Central memory CD8-positive, alpha-beta T cell (primary cell): ENCODE results near the gene ADARB2.

Experiments used
- ATAC-seq: fragments of 150-1000 bp; cut with Tn5 transposase; replicated peaks from 2 replicates; pipeline ENCODE4 v1.10.0; 2022; ENCODE audit warnings: mild to moderate bottlenecking, moderate FRiP score, moderate number of reproducible peaks; ENCODE audit not compliant: poor library complexity, severe bottlenecking; ENCODE audit errors: extremely low read depth
- DNase-seq, 2 donors: peaks; one replicate each; pipeline ENCODE4 v3.0.0; 2021; ENCODE audit warnings: low spot score in 2 of 2
- H3K27ac Mint-ChIP-seq: one replicate; pipeline ENCODE4 v1.8.0; 2022; ENCODE audit warnings: low read depth, mild to moderate bottlenecking, moderate library complexity, mixed read lengths
- H3K27me3 Mint-ChIP-seq: one replicate; pipeline ENCODE4 v1.8.0; 2022; ENCODE audit warnings: mixed read lengths
- H3K36me3 Mint-ChIP-seq: one replicate; pipeline ENCODE4 v1.8.0; 2022; ENCODE audit warnings: mild to moderate bottlenecking, moderate library complexity, mixed read lengths; ENCODE audit not compliant: insufficient read depth
- H3K4me1 Mint-ChIP-seq: one replicate; pipeline ENCODE4 v1.8.0; 2022; ENCODE audit warnings: mixed read lengths
- H3K4me3 Mint-ChIP-seq: one replicate; pipeline ENCODE4 v1.8.0; 2022; ENCODE audit warnings: mild to moderate bottlenecking, moderate library complexity, mixed read lengths
- H3K9me3 Mint-ChIP-seq: one replicate; pipeline ENCODE4 v1.8.0; 2022; ENCODE audit warnings: mixed read lengths

The ADARB2 gene

GRCh38 chr10:1300218-1300617 is 437.1 kb downstream of the ADARB2 start:
- Mint-ChIP-seq H3K36me3 (no peaks in the 10 kb centered on the region), H3K9me3 (no peaks in the 10 kb centered on the region), H3K4me3 (no peak overlapping the region), H3K27ac (no peak overlapping the region), H3K27me3 (peaks cover 49% of the 10 kb centered on the region), H3K4me1 (no peaks in the 10 kb centered on the region)
- ATAC-seq, result no peak
- DNase-seq, result no peak

- H3K36me3 Mint-ChIP-seq, result no peaks in the 10 kb centered on the region
- no peaks in the 10 kb centered on the region for H3K9me3 Mint-ChIP-seq
- DNase-seq, result no peak
- no peak overlapping the region for H3K4me3 Mint-ChIP-seq
- peaks cover 56% of the 10 kb centered on the region for H3K27me3 Mint-ChIP-seq
- H3K4me1 Mint-ChIP-seq, result no peaks in the 10 kb centered on the region
- ATAC-seq, result no peak
- H3K27ac Mint-ChIP-seq, result no peak overlapping the region
Observed at GRCh38 chr10:1299041-1299726, 438.1 kb downstream of the ADARB2 start.

- Mint-ChIP-seq H3K9me3 (no peaks in the 10 kb centered on the region), H3K27ac (no peak overlapping the region), H3K27me3 (peaks cover 58% of the 10 kb centered on the region), H3K4me1 (no peaks in the 10 kb centered on the region), H3K4me3 (no peak overlapping the region), H3K36me3 (no peaks in the 10 kb centered on the region)
- no peak for DNase-seq
- no peak for ATAC-seq
Observed at GRCh38 chr10:1297566-1298301, 439.6 kb downstream of the ADARB2 start.

- ATAC-seq (no peak), DNase-seq (no peak)
- H3K27ac Mint-ChIP-seq, result no peak overlapping the region
- H3K9me3 Mint-ChIP-seq, result no peaks in the 10 kb centered on the region
- no peaks in the 10 kb centered on the region for H3K4me1 Mint-ChIP-seq
- peaks cover 53% of the 10 kb centered on the region for H3K27me3 Mint-ChIP-seq
- no peaks in the 10 kb centered on the region for H3K36me3 Mint-ChIP-seq
- no peak overlapping the region for H3K4me3 Mint-ChIP-seq
Observed at GRCh38 chr10:1295756-1296480, 441.4 kb downstream of the ADARB2 start.

GRCh38 chr10:1294748-1295147 is 442.6 kb downstream of the ADARB2 start:
- no peaks in the 10 kb centered on the region for H3K9me3 Mint-ChIP-seq
- no peaks in the 10 kb centered on the region for H3K36me3 Mint-ChIP-seq
- DNase-seq (no peak), ATAC-seq (no peak)
- H3K4me1 Mint-ChIP-seq, result no peaks in the 10 kb centered on the region
- H3K4me3 Mint-ChIP-seq, result no peak overlapping the region
- no peak overlapping the region for H3K27ac Mint-ChIP-seq
- H3K27me3 Mint-ChIP-seq, result peaks cover 42% of the 10 kb centered on the region

- no peak overlapping the region for H3K4me3 Mint-ChIP-seq
- no peaks in the 10 kb centered on the region for H3K4me1 Mint-ChIP-seq
- no peak for ATAC-seq
- no peaks in the 10 kb centered on the region for H3K9me3 Mint-ChIP-seq
- H3K27ac Mint-ChIP-seq, result peak overlapping the region; percentile 13
- no peaks in the 10 kb centered on the region for H3K36me3 Mint-ChIP-seq
- no peak for DNase-seq
- H3K27me3 Mint-ChIP-seq, result peaks cover 32% of the 10 kb centered on the region
Observed at GRCh38 chr10:1293636-1294435, 443.5 kb downstream of the ADARB2 start.

GRCh38 chr10:1293157-1293556 is 444.2 kb downstream of the ADARB2 start:
- peaks cover 26% of the 10 kb centered on the region for H3K27me3 Mint-ChIP-seq
- DNase-seq (no peak), ATAC-seq (no peak)
- peak overlapping the region; percentile 13 for H3K27ac Mint-ChIP-seq
- H3K4me3 Mint-ChIP-seq, result no peak overlapping the region
- no peaks in the 10 kb centered on the region for H3K36me3 Mint-ChIP-seq
- no peaks in the 10 kb centered on the region for H3K4me1 Mint-ChIP-seq
- H3K9me3 Mint-ChIP-seq, result no peaks in the 10 kb centered on the region

- no peak for ATAC-seq
- H3K27me3 Mint-ChIP-seq, result peaks cover 20% of the 10 kb centered on the region
Observed at GRCh38 chr10:1292611-1293031, 444.7 kb downstream of the ADARB2 start.

GRCh38 chr10:1291178-1292090 is 445.9 kb downstream of the ADARB2 start:
- no peak overlapping the region for H3K4me3 Mint-ChIP-seq
- no peaks in the 10 kb centered on the region for H3K4me1 Mint-ChIP-seq
- H3K9me3 Mint-ChIP-seq, result no peaks in the 10 kb centered on the region
- ATAC-seq (no peak), DNase-seq (no peak)
- H3K36me3 Mint-ChIP-seq, result no peaks in the 10 kb centered on the region
- H3K27ac Mint-ChIP-seq, result no peak overlapping the region
- peaks cover 19% of the 10 kb centered on the region for H3K27me3 Mint-ChIP-seq

More at GRCh38 chr10:1292611-1293031, 444.7 kb downstream of the ADARB2 start:
- Mint-ChIP-seq H3K4me1 (no peaks in the 10 kb centered on the region), H3K9me3 (no peaks in the 10 kb centered on the region), H3K36me3 (no peaks in the 10 kb centered on the region), H3K4me3 (no peak overlapping the region), H3K27ac (peak overlapping the region; percentile 83)
- DNase-seq, result no peak

- Mint-ChIP-seq H3K4me3 (no peak overlapping the region), H3K36me3 (no peaks in the 10 kb centered on the region), H3K27ac (no peak overlapping the region), H3K27me3 (peaks cover 16% of the 10 kb centered on the region), H3K4me1 (no peaks in the 10 kb centered on the region), H3K9me3 (no peaks in the 10 kb centered on the region)
- DNase-seq (no peak), ATAC-seq (no peak)
Observed at GRCh38 chr10:1290071-1290471, 447.3 kb downstream of the ADARB2 start.

- Mint-ChIP-seq H3K9me3 (no peaks in the 10 kb centered on the region), H3K27me3 (peaks cover 13% of the 10 kb centered on the region), H3K4me3 (no peak overlapping the region), H3K36me3 (no peaks in the 10 kb centered on the region), H3K27ac (no peak overlapping the region), H3K4me1 (no peaks in the 10 kb centered on the region)
- DNase-seq, result no peak
- no peak for ATAC-seq
Observed at GRCh38 chr10:1289591-1289990, 447.7 kb downstream of the ADARB2 start.
